ENCODE data around the gene PFN1.

PFN1 gene

DNA sequence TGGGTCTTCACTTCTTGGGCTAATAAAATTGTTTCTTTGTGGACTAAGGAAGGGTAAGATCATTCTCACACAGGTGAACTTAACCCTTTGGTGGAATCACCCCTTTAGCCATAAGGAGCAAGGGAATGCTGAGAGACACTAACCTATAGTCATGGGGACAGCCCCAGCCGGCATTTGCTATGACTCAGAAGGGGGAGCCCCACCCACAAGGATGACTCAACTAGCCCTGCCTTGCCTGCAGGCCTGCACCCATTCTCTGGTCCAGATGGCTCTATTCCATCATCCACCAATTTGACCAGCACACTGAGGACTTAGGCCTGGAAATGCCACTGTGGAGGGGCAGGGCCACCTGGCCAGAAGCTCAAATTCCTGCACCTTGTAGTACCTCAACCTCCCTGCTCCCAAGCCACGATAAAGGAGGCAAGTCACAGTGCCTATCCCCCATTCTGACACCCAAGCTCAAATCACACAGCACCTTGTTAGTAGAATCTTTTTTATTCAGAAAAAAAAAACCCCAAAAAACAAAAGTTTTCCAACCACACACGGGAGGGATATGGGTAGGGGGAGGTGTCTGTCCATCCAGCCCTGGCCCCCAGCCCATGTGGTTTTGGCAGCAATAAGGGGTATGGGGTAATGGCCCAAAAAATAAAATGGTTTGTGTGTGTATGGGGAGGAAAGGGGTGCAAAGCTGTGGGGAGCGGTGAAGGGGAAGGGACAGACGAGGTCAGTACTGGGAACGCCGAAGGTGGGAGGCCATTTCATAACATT lies 3.0 kb downstream of the PFN1 start:
- Mint-ChIP-seq H3K36me3 (ENCODE audit: low read depth) (peaks cover 85% of the 10 kb centered on the region), H3K9me3 (no peaks in the 10 kb centered on the region), H3K4me3 (peak overlapping the region; percentile 84), H3K4me1 (ENCODE audit: low read depth) (peaks cover 72% of the 10 kb centered on the region), H3K27ac (peak overlapping the region; percentile 90), H3K27me3 (no peaks in the 10 kb centered on the region)
- intact Hi-C loops (cut with micrococcal nuclease) = loop anchor here (5.0 kb wide), 2 partner anchors 38 to 42 kb away; partner anchors contain the start of gene CAMTA2

DNA sequence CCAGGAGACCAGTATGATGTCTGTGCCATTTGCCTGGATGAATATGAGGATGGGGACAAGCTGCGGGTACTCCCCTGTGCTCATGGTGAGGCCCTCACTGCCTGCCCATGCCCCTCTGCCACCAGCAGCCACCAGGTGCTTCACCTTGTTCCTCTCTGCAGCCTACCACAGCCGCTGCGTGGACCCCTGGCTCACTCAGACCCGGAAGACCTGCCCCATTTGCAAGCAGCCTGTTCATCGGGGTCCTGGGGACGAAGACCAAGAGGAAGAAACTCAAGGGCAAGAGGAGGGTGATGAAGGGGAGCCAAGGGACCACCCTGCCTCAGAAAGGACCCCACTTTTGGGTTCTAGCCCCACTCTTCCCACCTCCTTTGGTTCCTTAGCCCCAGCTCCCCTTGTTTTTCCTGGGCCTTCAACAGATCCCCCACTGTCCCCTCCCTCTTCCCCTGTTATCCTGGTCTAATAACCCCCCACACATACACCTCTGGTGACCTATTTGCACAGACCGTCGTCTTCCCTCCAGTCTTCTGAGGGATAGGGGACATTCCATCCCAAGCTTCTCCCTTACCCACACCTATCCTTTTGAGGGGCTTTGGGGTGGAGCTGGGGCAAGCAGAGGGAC lies 3.7 kb downstream of the PFN1 start:
- no peaks in the 10 kb centered on the region for H3K27me3 Mint-ChIP-seq
- H3K27ac Mint-ChIP-seq = peak overlapping the region; percentile 90
- intact Hi-C loops (cut with micrococcal nuclease) = loop anchor here (5.0 kb wide), 2 partner anchors 37 to 43 kb away; partner anchors contain the start of gene CAMTA2
- peak overlapping the region; percentile 84 for H3K4me3 Mint-ChIP-seq
- peaks cover 91% of the 10 kb centered on the region for H3K36me3 Mint-ChIP-seq (ENCODE audit: low read depth)
- peaks cover 69% of the 10 kb centered on the region for H3K4me1 Mint-ChIP-seq (ENCODE audit: low read depth)
- H3K9me3 Mint-ChIP-seq = no peaks in the 10 kb centered on the region

DNA sequence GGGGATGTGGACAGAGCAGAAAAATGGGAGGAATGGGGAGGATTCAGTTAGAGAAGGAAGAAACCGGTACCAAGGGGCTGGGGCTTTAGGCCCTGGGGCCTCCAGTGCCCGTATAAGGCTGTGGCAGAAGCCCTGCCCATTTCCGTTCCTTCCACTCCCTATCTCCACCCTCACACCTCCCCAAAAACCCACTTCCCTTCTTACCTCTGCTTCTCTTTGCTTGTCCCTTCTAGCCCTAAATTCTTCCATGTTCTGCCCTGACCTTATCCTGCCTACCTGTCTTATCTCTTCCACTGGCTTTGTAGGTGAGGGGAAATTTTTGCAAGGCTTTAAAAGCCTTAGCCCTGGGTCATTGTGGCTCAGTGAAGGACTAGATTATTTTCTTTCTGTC lies 4.2 kb downstream of the PFN1 start:
- no peaks in the 10 kb centered on the region for H3K27me3 Mint-ChIP-seq
- H3K4me1 Mint-ChIP-seq (ENCODE audit: low read depth) = peaks cover 70% of the 10 kb centered on the region
- H3K27ac Mint-ChIP-seq = peak overlapping the region; percentile 90

DNA sequence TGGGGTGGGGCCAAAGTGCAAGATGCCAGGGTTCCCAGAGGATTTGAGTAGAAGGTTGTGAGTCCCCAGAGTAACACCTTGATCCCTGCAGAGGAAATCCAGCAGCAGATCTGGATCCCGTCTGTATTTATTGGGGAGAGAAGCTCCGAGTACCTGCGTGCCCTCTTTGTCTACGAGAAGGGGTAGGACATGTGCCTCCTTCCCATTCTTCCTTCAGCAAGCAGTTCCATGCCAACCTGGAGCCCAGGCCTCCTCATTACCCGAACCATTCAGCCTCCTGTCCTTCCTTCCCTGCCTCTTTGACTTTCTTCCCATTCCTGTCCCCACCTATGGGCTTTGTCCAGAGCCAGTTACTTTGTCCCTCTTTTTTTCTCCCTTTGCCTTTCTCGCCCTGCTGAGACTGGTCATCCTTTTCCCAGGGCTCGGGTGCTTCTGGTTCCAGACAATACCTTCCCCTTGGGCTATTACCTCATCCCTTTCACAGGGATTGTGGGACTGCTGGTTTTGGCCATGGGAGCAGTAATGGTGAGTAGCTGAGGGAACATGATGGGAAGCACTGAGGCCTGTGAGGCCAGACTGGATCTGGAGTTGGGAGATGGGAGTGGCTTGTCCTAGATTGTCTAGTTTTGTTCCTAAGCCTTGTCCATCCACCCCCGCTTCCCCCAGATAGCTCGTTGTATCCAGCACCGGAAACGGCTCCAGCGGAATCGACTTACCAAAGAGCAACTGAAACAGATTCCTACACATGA lies 5.4 kb downstream of the PFN1 start:
- Mint-ChIP-seq H3K4me1 (ENCODE audit: low read depth) (peaks cover 77% of the 10 kb centered on the region), H3K9me3 (no peaks in the 10 kb centered on the region), H3K4me3 (peak overlapping the region; percentile 21), H3K36me3 (ENCODE audit: low read depth) (peaks cover 99% of the 10 kb centered on the region), H3K27me3 (no peaks in the 10 kb centered on the region), H3K27ac (peak overlapping the region; percentile 90)
- intact Hi-C loops (cut with micrococcal nuclease) = no loop called here

More for the DNA sequence above, 4.2 kb downstream of the PFN1 start:
- Mint-ChIP-seq H3K4me3 (peak overlapping the region; percentile 84), H3K36me3 (ENCODE audit: low read depth) (peaks cover 96% of the 10 kb centered on the region), H3K9me3 (no peaks in the 10 kb centered on the region)
- intact Hi-C loops (cut with micrococcal nuclease) = no loop called here

DNA sequence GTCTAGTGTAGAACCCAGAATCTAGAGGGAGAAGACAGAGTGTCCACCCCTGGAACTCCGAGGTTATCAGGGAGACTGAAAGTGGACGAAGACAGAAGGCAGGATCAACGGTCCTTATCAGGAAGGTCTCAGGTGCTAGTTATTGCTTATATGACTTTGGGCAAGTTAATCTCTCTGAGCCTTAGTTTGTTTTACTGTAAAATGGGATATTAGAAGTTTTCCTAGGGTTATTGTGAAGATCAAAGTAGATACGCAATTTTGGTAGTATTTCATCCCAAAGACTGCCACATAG lies 7.1 kb downstream of the PFN1 start:
- Mint-ChIP-seq H3K4me1 (ENCODE audit: low read depth) (peaks cover 87% of the 10 kb centered on the region), H3K9me3 (no peaks in the 10 kb centered on the region)
- intact Hi-C loops (cut with micrococcal nuclease) = loop anchor here (2.0 kb wide), 1 partner anchor 26 kb away; the partner anchor contains the start of gene SPAG7

DNA sequence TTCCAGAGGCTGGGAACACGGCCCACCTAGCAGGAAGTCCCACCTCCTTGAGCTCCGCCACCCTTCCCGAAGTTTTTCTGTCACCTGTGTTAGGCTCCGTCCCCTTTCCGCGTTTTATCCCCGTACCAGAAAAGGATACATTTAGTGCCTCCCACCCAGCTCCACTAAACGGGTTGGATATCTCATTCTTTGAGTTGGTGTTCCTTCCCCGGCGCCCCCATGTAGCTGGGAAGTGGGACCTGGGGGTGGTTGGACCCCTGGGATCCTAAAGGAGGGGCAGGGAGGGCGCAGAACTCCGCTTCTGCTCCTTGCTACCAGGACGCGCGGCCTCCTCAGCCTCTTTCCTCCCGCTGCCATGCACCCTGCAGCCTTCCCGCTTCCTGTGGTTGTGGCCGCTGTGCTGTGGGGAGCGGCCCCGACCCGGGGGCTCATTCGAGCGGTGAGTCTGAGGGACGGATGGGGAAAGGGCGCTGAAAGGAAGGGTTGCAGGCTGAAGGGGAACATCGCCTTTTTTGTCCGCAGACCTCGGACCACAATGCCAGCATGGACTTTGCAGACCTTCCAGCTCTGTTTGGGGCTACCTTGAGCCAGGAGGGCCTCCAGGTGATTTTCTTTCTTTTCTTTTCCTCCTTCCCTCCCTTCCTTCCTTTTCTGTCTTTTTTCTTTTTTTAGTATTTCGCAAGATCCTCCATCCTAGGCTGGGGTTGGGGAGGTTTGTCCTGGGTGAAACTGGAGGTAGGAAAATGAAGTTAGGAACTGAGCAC lies 7.6 kb downstream of the PFN1 start:
- Mint-ChIP-seq H3K4me3 (peak overlapping the region; percentile 92), H3K27ac (peak overlapping the region; percentile 90), H3K27me3 (no peaks in the 10 kb centered on the region), H3K36me3 (ENCODE audit: low read depth) (peaks cover 99% of the 10 kb centered on the region), H3K9me3 (no peaks in the 10 kb centered on the region), H3K4me1 (ENCODE audit: low read depth) (peaks cover 87% of the 10 kb centered on the region)
- intact Hi-C loops (cut with micrococcal nuclease) = loop anchor here (1.0 to 2.0 kb wide), 2 partner anchors 8 to 26 kb away; partner anchors contain the start of genes PFN1 and SPAG7

More for the DNA sequence above, 7.1 kb downstream of the PFN1 start:
- Mint-ChIP-seq H3K4me3 (peak overlapping the region; percentile 92), H3K27me3 (no peaks in the 10 kb centered on the region), H3K36me3 (ENCODE audit: low read depth) (peaks cover 99% of the 10 kb centered on the region), H3K27ac (peak overlapping the region; percentile 90)

DNA sequence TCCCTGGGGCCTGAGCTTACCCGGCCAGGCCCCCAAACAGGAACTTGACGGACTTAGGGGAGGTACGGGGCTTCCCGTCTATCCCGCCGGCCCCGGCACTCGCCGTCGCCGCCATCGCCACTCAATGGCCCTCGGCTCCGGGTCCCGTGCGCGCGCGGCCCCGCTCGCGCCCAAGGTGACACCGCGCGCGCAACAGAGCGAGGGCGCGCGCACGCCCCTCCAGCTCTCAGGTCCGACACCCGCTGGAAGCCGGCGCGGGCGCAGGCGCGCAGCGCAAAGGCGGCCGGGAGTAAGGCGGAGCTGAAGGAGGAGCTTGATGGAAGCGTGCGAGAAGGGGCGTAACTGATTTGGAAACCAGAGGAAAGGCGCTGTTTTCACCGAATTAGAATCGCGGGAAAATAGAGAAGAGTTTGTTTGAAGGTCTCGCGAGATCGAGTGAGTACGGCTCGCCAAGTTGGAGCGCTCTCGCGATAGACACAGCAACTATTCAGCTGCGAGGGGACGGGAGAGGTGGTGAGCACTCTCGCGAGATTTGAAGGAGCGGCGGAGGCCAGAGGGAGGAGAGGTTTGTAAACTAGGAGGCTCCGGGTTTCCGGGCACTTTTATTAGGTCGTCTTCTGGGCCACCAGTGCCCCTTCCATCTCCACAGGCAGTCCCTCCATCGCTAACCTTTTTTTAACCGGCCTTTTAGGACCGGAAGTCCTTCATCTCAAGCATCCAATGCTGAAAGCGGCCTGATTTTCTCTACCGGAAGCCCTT lies 8.4 kb downstream of the PFN1 start, which contains the start of the genes RNF167 and SLC25A11:
Gene RNF167 (plus strand): TSS at position 473 of the 759 bp plus-strand sequence. CDS start 642 bp downstream, outside the sequence.
Gene SLC25A11 (minus strand): TSS at position 251 of the 759 bp plus-strand sequence. CDS start 136 bp downstream, at position 115.
- no peaks in the 10 kb centered on the region for H3K9me3 Mint-ChIP-seq
- peaks cover 96% of the 10 kb centered on the region for H3K36me3 Mint-ChIP-seq (ENCODE audit: low read depth)
- H3K4me1 Mint-ChIP-seq (ENCODE audit: low read depth) = peaks cover 83% of the 10 kb centered on the region
- H3K4me3 Mint-ChIP-seq = peak within 1 kb of the TSS; percentile 92
- intact Hi-C loops (cut with micrococcal nuclease) = loop anchor here (1.0 to 2.0 kb wide), 2 partner anchors 8 to 27 kb away; partner anchors contain the start of genes PFN1 and SPAG7
- H3K27ac Mint-ChIP-seq = peak within 1 kb of the TSS; percentile 90
- no peaks in the 10 kb centered on the region for H3K27me3 Mint-ChIP-seq

DNA sequence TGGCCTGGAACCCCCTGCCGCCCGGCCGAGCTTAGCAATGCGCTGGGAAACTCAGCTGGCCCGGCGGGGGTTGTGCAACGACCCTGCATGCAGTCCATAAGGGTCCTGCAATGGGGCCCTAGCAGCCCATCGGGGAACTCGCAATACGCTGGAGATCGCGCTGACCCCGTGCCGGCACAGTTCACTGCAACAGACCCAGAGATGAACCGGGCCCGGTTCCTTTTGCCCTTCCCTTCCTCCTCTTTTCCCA lies 8.9 kb downstream of the PFN1 start:
- peak overlapping the region; percentile 92 for H3K4me3 Mint-ChIP-seq
- peaks cover 93% of the 10 kb centered on the region for H3K36me3 Mint-ChIP-seq (ENCODE audit: low read depth)
- no peaks in the 10 kb centered on the region for H3K27me3 Mint-ChIP-seq
- intact Hi-C loops (cut with micrococcal nuclease) = no loop called here
- peak overlapping the region; percentile 90 for H3K27ac Mint-ChIP-seq
- H3K4me1 Mint-ChIP-seq (ENCODE audit: low read depth) = peaks cover 80% of the 10 kb centered on the region
- H3K9me3 Mint-ChIP-seq = no peaks in the 10 kb centered on the region

DNA sequence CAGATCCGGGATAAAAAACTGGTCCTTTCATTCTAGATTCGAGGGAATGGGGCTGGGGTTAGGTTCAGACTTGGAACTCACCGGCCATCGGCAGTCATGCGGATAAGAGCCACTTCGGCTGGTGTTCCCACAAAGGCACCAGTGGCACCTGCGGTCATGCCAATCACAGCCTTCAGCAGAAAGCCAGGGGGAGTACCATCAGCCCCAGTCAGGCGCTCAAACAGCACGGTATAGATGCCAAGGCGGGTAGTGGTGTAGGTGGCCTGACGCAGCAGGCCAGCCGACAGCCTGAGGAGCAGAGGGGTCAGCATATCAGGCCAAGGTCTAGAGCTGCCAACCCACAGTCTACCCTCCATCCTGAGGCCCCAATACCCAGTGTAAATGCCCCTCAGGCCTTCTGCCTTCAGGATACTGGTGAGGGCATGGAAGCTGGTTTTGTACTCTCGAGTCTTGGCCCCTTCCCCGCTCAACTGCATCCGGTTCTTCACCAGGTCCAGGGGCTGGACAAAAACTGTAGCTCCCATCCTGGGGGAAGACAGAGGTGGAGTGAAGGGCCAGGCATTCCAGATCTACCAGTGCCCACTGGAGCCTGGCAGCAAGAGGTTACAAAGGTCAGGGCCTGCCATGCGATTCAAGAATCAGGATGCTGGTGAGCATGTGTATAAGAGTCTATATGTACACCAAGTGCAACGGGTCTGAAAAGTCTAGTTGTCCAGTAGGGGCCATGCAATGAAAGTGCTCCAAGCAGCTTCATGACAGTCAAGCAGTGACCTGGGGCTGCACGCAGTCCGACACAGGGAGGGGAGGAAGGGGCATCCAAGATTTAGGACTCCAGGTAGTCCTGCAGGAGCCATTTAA lies 9.4 kb downstream of the PFN1 start:
- H3K27ac Mint-ChIP-seq = peak overlapping the region; percentile 90
- intact Hi-C loops (cut with micrococcal nuclease) = no loop called here
- peak overlapping the region; percentile 92 for H3K4me3 Mint-ChIP-seq
- H3K27me3 Mint-ChIP-seq = peaks cover 2% of the 10 kb centered on the region
- H3K4me1 Mint-ChIP-seq (ENCODE audit: low read depth) = peaks cover 80% of the 10 kb centered on the region
- no peaks in the 10 kb centered on the region for H3K9me3 Mint-ChIP-seq
- H3K36me3 Mint-ChIP-seq (ENCODE audit: low read depth) = peaks cover 90% of the 10 kb centered on the region

DNA sequence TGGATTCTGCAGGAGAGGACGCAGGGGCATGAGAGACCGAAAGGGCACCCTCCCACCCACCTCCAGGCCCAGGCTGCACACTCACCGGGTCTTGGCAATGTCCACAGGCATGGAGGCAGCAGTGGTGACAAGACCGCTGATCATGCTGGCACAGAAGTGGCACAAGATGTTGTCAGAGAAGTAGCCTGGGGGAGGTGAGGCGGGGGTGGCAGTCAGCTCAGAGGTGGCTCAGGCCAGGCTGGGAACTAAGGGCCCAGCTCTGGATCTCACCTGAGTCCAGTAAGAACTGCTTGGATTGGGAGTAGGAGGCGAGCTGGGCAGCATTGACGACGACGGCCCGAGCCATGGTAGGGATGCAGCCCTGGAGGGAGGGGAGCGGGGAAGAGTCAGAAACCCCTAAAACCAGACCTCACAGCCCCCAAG lies 10.2 kb downstream of the PFN1 start:
- Mint-ChIP-seq H3K4me3 (peak overlapping the region; percentile 92), H3K27me3 (peaks cover 6% of the 10 kb centered on the region), H3K36me3 (ENCODE audit: low read depth) (peaks cover 82% of the 10 kb centered on the region), H3K27ac (peak overlapping the region; percentile 90), H3K4me1 (ENCODE audit: low read depth) (peaks cover 81% of the 10 kb centered on the region), H3K9me3 (no peaks in the 10 kb centered on the region)
- intact Hi-C loops (cut with micrococcal nuclease) = no loop called here

DNA sequence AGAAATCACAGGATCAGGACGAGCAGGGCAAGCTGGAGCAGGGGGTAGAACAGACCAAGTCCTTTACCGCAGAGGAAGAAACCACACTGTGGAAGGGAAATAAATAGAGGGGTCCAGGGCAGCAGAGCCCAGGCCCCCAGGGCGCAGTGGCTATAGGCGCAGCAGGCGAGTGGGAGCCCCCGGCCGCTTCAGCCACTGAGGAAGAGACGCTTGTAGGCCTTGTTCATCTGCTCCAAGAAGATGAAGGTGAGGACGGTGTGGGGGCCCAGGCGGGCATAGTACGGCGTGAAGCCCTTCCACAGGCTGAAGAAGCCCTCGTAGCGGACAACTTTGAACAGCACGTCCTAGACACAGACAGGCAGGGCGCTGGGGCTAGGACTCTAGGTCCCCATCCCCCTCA lies 10.8 kb downstream of the PFN1 start:
- Mint-ChIP-seq H3K27ac (peak overlapping the region; percentile 31), H3K4me1 (ENCODE audit: low read depth) (peaks cover 81% of the 10 kb centered on the region)

DNA sequence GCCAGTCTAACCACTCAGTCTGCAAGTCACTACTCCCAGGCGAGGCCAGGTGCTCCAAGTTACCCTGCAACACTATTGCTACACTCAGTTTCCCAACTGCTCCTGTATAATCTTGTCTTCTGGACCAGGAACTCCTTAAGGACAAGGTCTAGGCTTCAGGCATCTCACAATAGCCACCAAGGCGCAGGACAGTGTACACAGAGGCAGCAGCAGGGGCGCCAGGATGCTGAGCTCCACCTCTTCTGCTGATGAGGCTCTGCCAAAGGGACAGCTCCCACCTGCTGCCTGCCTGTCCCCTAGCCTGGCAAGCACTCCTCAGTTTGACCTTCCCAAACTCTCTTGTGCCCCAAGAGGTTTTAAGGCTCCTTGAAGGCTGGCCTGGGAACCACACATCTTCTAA lies 11.9 kb downstream of the PFN1 start:
- Mint-ChIP-seq H3K27me3 (peaks cover 15% of the 10 kb centered on the region), H3K4me1 (ENCODE audit: low read depth) (peaks cover 81% of the 10 kb centered on the region), H3K36me3 (ENCODE audit: low read depth) (peaks cover 74% of the 10 kb centered on the region), H3K27ac (peak overlapping the region; percentile 31), H3K9me3 (no peaks in the 10 kb centered on the region), H3K4me3 (no peak overlapping the region)
- intact Hi-C loops (cut with micrococcal nuclease) = no loop called here

More for the DNA sequence above, 10.8 kb downstream of the PFN1 start:
- intact Hi-C loops (cut with micrococcal nuclease) = no loop called here
- Mint-ChIP-seq H3K27me3 (peaks cover 11% of the 10 kb centered on the region), H3K9me3 (no peaks in the 10 kb centered on the region), H3K4me3 (no peak overlapping the region), H3K36me3 (ENCODE audit: low read depth) (peaks cover 77% of the 10 kb centered on the region)

All from dendritic cell treated with granulocyte-macrophage colony-stimulating factor and Interleukin-4, amounts not matched to agents 40 ng/mL and 50 ng/mL, for 4 days (primary cell).